HG03342 (cell line): ENCODE measurements around the gene SLCO3A1.

Source experiments
- ATAC-seq: cut with Tn5 transposase; IDR thresholded peaks from one replicate; pipeline ENCODE4 v1.9.1; 2021; ENCODE audit warnings: mild to moderate bottlenecking, moderate library complexity; ENCODE audit not compliant: unreplicated experiment

The SLCO3A1 gene

GRCh38 chr15:92116330-92116729, 262.8 kb downstream of the SLCO3A1 start:
- ATAC-seq = no peak

DNA sequence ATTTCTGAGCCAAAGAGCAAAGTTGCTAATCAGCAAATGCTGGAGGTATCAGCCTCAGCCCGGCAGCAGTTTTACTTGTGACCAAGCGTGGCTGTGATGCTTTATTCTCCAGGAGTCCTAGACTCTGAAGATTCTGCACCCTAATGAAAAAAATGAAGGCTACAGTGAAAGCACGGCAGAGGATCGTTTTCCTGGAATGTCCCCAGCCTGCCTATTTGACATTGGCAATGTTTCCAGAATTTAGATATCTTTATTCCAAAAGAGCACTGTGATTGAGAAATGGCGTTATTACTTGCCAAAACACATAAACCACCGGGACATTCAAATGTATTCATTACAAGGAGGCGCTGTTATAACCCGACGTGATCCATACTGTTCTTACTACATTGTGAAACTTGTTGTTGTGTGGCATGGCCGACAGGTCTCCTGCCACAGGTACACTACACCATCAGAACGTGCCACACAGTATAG, 263.8 kb downstream of the SLCO3A1 start:
- no peak for ATAC-seq

GRCh38 chr15:92118162-92118935, 264.8 kb downstream of the SLCO3A1 start:
- ATAC-seq = no peak

GRCh38 chr15:92118936-92119325, 265.4 kb downstream of the SLCO3A1 start:
- no peak for ATAC-seq

DNA sequence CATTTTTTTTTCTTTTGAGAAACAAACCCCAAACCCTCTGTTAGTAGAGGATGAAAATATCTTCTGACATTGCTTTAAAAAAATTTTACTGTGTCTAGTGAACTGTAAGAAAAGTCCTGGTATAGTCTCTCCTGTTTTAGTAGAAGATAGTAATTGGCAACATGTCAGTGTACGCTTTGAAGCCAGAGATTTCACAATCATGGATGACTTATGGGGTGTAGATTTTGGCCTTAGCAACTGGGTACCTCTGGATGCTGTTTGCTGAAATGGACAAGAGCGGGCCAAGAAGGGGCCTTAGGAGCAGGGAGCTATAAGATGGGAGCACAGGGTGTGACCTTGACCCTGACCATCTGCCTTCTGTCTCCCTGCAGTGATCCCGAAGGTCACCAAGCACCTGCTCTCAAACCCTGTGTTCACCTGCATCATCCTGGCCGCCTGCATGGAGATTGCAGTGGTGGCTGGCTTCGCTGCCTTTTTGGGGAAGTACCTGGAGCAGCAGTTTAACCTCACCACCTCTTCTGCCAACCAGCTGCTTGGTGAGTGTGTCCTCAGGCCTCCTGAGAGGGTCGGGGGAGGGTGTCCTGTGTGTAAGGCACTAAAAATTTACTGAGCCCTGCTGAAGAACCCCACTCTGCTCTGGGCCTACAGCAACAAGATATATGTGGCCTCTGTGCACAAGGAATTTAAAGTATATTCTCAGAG, 266.7 kb downstream of the SLCO3A1 start:
- ATAC-seq = no peak

DNA sequence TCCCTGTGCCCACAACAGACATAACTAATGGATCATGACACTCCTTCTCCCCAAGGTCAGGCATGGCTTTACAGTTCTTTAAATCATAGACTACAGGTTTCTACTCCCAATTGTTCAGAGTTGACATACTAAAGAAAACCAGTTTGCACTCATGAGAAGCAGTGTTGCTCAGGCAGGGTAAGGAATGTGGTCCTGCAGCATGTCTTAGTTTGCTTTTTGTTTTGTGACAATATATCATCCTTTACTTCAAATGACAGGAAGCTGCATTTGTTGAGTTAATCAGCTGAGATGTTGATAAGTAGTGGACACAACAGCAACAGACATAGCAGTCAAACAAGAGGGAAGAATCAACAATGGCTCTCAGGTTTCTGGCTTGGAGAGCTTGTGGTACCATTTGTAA, 267.5 kb downstream of the SLCO3A1 start:
- no peak for ATAC-seq

DNA sequence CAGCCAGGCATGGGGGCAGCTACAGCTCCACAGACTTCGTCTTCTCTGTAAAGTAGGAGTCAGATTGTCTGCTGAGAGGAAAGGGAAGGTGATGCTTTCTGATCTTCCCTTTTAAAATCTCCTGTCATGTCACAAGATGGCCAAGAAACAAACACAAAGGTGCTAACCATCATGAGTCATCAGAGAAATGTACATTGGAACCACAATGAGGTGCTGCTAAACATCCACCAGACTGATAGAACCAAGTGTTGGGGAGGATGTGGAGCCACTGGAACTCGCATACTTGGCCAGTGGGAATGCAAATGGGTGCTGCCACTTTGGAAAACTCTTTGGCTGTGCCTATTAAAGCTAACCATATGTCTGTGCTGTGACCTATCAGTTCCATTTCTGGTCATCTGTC, 268.8 kb downstream of the SLCO3A1 start:
- no peak for ATAC-seq

DNA sequence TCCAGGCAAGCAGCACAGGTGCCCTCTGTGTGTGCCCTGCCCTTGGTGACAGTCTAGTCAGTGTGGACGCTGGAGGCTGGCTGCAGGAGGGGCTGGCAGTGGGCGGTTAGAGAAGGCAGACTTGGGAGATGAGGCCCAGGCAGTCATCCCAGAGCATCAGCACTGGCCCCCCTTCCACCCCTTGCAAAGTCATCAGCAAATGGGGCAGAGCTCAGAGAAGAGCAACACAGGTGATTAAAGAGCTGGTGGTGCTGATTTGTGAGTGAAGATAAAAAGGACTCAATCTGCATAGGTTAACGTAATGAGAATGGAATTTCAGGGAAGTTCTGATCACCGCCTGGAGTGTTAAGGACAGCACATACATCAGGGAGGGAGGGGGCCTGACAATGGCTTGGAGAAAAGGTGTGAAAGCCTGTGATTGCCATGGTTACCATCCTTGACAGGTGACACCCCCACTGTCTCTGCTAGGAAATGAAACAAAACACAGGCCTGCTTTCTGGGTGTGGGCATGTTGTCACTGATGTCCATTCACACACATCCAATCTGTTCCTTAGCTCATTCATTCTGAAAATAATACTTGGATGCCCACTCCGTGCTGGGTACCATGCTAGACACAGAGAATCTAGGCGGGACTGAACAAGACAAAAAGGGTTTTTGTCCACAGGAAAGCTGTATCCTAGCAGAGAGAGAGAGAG, 270.6 kb downstream of the SLCO3A1 start:
- ATAC-seq = no peak

GRCh38 chr15:92124657-92125010, 271.1 kb downstream of the SLCO3A1 start:
- no peak for ATAC-seq

DNA sequence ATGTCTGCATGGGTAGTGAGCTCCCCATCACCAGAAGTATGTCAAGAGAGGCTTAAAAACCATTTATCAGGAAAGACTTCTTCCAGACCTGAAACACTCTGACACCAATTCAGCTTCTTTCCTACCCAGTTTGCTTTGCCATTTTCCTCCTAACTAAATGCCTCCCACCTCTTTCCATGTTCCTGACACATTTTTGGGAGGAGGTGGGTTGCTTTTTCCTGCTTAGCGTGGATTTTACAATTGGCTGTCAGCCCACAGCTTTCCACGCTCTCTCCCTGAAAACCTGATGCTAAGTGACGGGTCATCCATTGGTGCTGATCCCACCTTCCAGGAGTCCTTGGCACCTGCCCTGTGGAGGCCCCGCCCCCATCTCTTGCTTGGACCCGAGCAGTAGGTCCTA, 275.3 kb downstream of the SLCO3A1 start:
- no peak for ATAC-seq

GRCh38 chr15:92130244-92130643, 276.7 kb downstream of the SLCO3A1 start:
- no peak for ATAC-seq

- no peak for ATAC-seq
These were observed 277.4 kb downstream of the SLCO3A1 start for GRCh38 chr15:92130906-92131305.

DNA sequence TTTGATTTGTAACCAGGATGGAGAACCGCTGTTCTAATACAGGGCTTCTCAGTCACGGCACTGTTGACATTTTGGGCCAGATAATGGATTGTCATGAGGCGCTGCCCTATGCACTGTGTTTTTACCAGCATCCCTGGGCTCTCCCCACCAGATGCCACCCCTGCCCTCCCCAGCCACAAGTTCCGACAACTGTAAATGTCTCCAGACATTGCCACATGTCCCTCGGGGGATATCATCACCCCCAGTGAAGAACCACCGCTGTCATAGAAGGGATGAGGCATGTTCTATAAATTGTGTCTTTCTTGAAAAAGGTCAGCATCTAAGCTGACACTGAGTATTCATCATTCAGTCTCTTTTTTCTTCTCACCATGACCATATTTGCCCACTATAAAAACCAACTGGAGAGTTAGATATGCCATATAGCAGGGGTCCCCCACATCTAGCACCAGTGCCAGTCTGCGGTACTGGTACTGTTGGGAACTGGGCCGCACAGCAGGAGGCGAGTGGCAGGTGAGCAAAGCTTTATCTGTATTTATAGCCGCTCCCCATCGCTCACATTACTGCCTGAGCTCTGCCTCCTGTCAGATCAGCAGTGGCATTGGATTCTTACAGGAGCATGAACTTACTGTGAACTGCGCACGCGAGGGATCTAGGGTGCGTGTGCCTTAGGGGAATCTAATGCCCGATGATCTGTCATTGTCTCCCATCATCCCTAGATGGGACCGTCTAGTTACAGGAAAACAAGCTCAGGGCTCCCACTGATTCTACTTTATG, 279.7 kb downstream of the SLCO3A1 start:
- ATAC-seq = no peak

DNA sequence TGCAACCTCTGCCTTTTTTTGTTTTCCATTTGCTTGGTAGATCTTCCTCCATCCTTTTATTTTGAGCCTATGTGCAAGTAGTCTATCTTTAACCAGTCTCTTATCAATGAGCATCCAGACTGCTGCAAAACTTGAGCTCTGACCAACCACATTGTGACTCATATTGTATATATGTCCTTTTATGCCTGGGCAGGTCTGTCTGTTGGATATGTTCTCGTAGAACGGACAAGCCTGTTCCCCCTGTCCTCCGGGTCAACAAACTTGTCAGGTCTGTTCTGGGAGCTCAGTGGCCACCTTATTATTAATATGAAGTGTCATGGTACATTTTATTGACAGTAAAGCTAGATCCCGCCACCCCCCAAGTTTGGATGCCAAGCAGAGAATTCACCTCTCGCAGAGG, 287.3 kb downstream of the SLCO3A1 start:
- ATAC-seq = no peak

GRCh38 chr15:92141607-92142006, 288.1 kb downstream of the SLCO3A1 start:
- no peak for ATAC-seq

GRCh38 chr15:92142242-92143232, 289.0 kb downstream of the SLCO3A1 start:
- no peak for ATAC-seq

GRCh38 chr15:92143765-92144164, 290.3 kb downstream of the SLCO3A1 start:
- no peak for ATAC-seq

DNA sequence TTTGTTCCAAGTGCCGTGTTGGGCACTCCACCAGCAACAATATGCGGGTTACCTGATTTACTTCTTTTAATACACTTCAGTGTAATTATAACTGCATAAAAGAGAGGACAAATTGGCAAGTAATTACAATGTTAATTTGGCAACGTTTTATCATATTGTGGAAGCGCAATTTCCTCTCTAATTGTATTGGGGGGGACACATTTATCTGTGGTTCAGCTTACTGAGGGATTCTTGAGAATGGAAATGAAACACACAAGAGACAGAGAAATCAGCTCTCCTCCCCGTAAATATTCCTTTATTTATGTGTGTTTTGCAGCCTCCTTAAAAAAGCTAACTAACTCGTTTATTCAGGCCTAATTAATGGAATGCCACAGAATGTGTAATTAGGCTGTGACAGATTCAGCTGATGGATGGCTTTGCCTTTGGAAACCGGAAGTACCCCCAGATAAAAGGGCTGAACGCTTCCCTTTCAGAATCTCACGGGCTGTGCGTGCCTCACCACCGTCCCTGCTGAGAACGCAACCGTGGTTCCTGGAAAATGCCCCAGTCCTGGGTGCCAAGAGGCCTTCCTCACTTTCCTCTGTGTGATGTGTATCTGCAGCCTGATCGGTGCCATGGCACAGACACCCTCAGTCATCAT, 293.1 kb downstream of the SLCO3A1 start:
- no peak for ATAC-seq

DNA sequence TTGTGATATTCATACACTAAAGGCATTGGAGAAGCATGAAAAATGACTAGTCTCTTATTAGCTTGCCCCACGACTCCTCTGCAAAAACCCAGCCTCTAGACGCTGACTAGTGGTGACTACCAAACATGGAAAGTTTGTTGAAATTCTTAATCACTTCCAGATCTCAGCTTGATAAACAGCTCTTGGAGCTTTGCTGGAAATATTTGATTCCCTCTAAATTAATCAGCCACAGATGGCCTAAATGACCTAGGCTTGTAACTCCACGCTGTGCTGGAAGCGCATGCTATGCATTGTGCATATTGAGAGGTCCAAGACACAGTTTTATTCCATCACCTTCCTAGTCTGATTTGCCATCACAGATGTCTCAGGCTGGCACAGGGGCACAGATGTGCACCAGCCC, 295.5 kb downstream of the SLCO3A1 start:
- no peak for ATAC-seq
